Activated CD8-positive, alpha-beta memory T cell treated with anti-CD3 and anti-CD28 coated beads for 36 hours (primary cell): Measurements from ENCODE around the gene PRKG1. TPM values are rescaled to one million over a fixed set of nuclear protein-coding genes. Genes with fewer than 3 reads are reported as not detected.
"Not testable (repeated sequence)": the region's sequence is repeated elsewhere in the genome, so short reads cannot be mapped to it uniquely, and the experiment has no call there.

Experiments used
- CTCF ChIA-PET: fragments of 350-600 bp; sonication (Branson Sonifier 250); formaldehyde crosslinking; loops from one replicate; lab custom pipeline; 2021; ENCODE audit warnings: antibody characterized with exemption; lab: Charles Lee
- POLR2A ChIA-PET: fragments of 350-600 bp; sonication (Branson Sonifier 250); formaldehyde crosslinking; loops from one replicate; lab custom pipeline; 2021; ENCODE audit warnings: antibody characterized with exemption; lab: Charles Lee
- total RNA-seq, 2 experiments: library from RNA; stranded (reverse); gene quantifications; one replicate each; pipeline ENCODE4 v1.2.3, GENCODE V29; 2021

The PRKG1 gene
- total RNA-seq, 2 experiments from 2014 or later, result not detected

DNA sequence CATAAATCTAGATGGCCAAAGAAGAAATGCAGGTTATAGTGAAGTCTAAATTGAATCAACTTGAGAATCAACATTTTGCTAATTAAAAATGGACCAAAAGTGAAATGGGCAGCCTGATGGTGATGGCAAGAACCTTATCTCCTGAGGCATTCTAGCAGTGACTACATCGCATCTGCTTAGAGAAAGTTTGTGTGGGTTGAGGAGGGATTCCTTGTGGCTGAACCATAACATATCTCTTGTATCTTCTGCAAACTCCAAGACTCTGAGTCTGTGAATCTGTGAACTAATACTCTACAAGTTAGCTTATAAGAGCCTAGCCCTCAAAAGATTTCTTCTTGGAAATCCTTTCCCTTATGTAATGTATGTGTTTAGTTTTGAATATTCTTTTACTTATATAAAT, 85.6 kb downstream of the PRKG1 start:
- POLR2A ChIA-PET, result no interaction called here
- CTCF ChIA-PET, result no interaction called here

- CTCF ChIA-PET, result no interaction called here
- POLR2A ChIA-PET, result no interaction called here
Measured at GRCh38 chr10:51162002-51162401, 87.7 kb downstream of the PRKG1 start.

DNA sequence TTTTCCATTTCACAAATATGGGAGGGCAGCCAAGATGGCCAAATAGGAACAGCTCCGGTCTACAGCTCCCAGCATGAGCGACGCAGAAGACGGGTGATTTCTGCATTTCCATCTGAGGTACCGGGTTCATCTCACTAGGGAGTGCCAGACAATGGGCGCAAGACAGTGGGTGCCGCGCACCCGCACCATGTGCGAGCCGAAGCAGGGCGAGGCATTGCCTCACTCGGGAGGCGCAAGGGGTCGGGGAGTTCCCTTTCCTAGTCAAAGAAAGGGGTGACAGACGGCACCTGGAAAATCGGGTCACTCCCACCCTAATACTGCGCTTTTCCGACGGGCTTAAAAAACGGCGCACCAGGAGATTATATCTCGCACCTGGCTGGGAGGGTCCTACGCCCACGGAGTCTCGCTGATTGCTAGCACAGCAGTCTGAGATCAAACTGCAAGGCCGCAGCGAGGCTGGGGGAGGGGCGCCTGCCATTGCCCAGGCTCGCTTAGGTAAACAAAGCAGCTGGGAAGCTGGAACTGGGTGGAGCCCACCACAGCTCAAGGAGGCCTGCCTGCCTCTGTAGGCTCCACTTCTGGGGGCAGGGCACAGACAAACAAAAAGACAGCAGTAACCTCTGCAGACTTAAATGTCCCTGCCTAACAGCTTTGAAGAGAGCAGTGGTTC, 89.2 kb downstream of the PRKG1 start:
- CTCF ChIA-PET, POLR2A ChIA-PET: not testable (repeated sequence)

DNA sequence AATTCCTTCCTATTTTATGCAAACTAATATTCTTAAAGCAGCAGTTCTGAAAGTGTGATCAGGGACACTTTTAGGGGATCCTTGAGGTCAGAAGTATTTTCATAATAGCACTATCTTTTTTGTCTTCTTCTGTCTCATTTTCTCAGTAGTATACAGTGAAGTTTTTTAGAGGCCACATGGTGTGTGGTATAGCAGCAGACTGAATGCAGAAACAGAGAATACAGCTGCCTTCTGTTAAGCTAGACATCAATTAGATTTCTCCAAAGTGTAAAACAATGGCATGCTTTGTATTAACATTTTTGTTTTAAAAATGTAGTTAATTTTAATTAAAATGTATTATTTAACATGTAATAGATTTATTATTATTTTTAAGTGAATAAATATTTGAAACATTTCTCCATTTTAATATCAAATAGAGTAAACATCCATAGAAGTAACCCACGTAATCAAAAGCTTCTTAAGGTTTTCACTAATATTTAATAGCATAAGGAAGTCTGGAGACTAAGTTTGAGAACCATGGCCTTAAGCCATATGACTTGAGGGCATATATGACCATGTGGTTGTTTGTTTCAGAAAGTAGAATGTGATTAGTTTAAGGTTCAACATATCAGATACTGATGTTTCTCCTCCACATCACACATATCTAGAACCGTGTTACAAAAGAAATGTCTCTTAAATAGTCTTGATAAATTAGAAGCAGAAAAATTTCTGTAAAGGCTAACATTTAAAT, 94.0 kb downstream of the PRKG1 start:
- POLR2A ChIA-PET, result no interaction called here
- CTCF ChIA-PET, result no interaction called here

- ChIA-PET POLR2A (no interaction called here), CTCF (no interaction called here)
Measured at GRCh38 chr10:51169111-51169510, 94.8 kb downstream of the PRKG1 start.

DNA sequence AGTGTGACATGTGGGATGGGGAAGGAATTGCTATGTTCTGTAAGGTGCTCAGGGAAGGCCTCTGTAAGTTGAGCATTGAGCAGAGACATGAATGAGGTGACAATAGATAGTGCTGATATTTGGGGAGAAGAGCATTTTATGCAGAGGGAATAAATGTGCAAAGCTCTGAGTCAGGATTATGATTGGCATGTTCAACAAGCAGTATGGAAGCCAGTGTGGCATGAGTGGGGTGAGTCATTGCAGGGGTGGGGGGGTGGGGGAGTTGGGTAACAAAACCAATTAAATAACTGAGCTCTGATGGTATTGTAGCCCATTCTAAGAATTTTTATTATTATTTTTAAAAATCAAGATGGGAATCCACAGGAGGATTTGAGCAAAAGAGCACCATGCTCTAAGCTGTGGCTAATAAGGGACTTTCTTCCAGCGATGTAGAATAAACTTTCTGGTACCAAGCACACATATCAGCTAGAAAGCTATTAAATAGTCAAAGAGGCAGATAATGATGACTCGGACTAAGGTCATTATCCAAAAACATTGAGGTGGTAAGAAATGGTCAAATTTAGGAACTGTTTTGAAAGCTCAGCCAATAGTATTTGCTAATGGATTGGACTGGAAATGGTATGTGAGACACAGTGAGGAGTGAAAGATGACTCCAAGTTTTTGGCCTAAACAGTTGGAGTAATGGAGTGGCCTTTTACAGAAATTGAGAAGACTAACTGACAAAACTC, 96.4 kb downstream of the PRKG1 start:
- ChIA-PET POLR2A (no interaction called here), CTCF (no interaction called here)

GRCh38 chr10:51171946-51172345, 97.7 kb downstream of the PRKG1 start:
- ChIA-PET POLR2A (no interaction called here), CTCF (no interaction called here)

GRCh38 chr10:51176976-51177695, 102.8 kb downstream of the PRKG1 start:
- POLR2A ChIA-PET, result no interaction called here
- CTCF ChIA-PET, result no interaction called here

DNA sequence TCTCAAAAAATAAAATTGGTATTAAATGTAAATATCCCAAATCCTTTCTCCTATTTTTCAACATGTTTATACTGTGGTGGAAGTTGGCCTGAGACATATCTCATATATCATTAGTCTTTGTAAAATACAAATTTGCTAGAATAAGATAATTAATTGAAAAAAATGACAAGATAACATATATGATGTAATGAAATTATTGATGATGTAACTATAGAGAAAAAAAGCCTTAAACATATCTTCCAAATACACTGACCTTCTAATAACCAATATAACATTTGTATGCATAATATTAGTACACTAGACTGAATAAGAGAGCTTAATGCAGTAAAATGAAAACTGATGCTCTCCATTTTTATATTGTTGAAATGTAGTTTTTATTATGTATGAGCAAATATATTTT, 104.3 kb downstream of the PRKG1 start:
- CTCF ChIA-PET, result no interaction called here
- POLR2A ChIA-PET, result no interaction called here

DNA sequence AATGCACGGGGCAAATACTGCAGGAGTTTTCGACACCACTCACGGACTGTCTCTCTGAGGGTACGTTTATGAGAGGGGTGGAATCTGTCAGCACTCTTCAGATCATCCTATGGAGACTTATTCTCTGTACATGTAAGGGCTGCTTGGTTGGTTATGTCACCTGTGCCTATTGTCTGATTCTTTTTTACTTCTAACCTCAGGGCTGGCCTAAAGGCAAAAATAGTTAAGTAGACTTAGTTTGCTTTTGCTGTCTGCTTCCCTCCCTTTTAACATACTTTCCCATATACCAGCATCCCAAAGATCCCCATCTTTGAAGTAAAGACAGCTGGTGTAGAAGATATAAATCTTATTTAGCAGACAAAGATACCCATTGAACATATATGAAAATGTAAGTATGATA, 105.9 kb downstream of the PRKG1 start:
- POLR2A ChIA-PET, result no interaction called here
- CTCF ChIA-PET, result no interaction called here

- ChIA-PET CTCF (no interaction called here), POLR2A (no interaction called here)
Measured at GRCh38 chr10:51183783-51184182, 109.5 kb downstream of the PRKG1 start.

DNA sequence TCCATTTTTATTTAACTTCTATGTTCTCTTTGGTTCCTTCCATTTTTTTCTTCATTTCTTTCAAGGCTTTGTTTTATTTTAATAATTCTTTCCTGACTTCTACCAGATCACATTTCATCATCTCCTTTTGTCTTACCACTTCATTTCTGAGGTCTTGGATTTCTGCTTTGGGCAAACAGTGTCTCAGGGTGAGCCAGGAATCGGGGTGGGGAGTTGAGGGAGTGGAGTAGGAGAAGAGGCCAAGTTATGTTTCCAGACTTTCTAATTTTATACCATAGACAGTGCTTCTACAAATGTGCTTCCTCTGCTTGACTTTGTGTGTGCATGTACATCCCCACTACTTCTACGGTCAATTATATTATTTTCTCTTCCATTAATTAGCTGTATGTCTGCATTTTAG, 112.1 kb downstream of the PRKG1 start:
- ChIA-PET POLR2A (no interaction called here), CTCF (no interaction called here)

DNA sequence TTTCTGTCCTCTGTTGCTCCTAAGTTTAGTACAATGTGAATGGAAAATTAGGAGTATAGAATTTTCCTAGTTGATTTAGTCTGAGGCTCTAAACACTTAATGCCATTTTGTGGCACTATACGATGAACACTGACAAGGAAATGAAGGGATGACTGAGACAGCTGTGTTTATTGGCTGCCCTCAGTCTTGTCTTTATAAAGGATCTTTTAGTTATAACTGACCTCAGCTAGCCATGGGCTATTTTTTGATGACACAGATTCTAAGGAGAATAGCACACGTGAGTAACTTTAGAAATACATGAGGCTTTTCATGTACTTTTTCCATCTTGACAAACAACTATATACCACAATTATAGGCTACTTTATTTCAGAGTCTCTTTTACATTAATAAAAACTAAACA, 113.7 kb downstream of the PRKG1 start:
- CTCF ChIA-PET, result no interaction called here
- POLR2A ChIA-PET, result no interaction called here

GRCh38 chr10:51188866-51189265, 114.6 kb downstream of the PRKG1 start:
- ChIA-PET POLR2A (no interaction called here), CTCF (no interaction called here)

- CTCF ChIA-PET, result no interaction called here
- POLR2A ChIA-PET, result no interaction called here
Measured at GRCh38 chr10:51196508-51197175, 122.4 kb downstream of the PRKG1 start.

DNA sequence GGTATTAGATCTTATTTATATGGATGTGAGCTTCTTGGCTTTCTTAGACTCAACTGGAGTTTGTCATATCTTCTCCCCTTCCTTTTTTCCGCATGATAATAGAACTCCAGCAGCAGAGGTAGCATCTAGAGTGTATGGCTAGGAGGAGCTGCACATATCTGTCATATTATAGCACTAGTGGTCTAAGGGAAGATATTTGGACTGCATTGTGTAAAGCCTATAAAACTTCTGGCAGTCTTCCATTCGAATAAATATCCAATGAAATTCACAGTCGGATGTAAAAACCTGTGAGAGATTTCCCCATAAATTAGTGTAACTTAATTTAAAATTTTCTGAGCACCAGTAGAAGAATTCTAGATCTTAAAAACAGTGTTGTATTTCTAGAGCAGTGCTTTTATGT, 123.9 kb downstream of the PRKG1 start:
- ChIA-PET CTCF (no interaction called here), POLR2A (no interaction called here)

GRCh38 chr10:51201947-51202346, 127.7 kb downstream of the PRKG1 start:
- POLR2A ChIA-PET, result no interaction called here
- CTCF ChIA-PET, result no interaction called here

DNA sequence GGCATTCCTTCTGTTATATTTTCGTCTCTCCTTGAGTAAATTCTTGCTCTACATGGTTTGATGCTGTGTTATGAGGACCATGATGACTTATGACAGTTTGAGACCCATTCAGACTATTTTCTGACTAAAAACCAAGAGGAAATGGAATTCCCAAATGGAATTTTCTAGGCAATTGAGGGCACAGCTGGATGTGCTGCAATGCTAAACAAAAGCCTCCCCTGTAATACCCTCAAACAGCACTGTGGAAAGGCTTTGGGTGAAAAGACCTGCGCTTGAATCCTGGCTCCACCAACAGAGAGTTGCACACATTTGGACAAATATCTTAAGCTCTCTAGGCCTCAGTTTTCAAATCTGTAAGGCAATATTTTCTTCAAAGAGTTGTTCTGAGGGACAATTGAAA, 129.1 kb downstream of the PRKG1 start:
- POLR2A ChIA-PET, result no interaction called here
- CTCF ChIA-PET, result no interaction called here

GRCh38 chr10:51204066-51204465, 129.8 kb downstream of the PRKG1 start:
- CTCF ChIA-PET, result no interaction called here
- POLR2A ChIA-PET, result no interaction called here

DNA sequence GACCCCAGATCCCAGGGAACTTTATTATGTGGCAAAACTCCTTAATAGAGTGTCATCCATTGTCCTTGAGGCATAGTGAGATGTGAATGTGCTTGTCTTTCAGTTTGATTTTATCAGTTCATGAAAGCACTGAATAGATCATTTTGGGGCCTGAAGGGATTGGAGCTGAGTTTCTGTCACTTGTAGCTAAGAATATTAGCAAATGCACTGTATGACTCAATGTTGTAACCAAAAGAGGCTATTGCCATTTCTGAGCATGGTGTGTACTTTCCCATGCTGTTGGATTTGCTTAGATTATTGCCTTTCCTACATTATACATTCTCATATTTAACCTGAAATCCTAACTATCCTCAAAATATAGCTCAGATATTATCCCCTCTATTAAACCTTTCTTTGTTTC, 130.4 kb downstream of the PRKG1 start:
- ChIA-PET POLR2A (no interaction called here), CTCF (interaction anchor here (0.7 kb wide), 1 partner anchor 38 kb away, joined by 4 read pairs; no protein-coding TSS in a partner anchor)
